Measurements from ENCODE around the gene SCN9A. TPM values are rescaled to one million over a fixed set of nuclear protein-coding genes. Genes with fewer than 3 reads are reported as not detected.
A peak's percentile ranks its signal among the peaks of the same experiment; 100 is the strongest.
"Not testable (repeated sequence)": the region's sequence is repeated elsewhere in the genome, so short reads cannot be mapped to it uniquely, and the experiment has no call there.

SCN9A gene
- total RNA-seq, result 10 to 100 TPM; 13.4 to 14.4 TPM
- long read RNA-seq, partial matches to known transcripts, result 4 of 14 reads
- long read RNA-seq, other reads (novel, unspliced or antisense), result 9 of 14 reads

DNA sequence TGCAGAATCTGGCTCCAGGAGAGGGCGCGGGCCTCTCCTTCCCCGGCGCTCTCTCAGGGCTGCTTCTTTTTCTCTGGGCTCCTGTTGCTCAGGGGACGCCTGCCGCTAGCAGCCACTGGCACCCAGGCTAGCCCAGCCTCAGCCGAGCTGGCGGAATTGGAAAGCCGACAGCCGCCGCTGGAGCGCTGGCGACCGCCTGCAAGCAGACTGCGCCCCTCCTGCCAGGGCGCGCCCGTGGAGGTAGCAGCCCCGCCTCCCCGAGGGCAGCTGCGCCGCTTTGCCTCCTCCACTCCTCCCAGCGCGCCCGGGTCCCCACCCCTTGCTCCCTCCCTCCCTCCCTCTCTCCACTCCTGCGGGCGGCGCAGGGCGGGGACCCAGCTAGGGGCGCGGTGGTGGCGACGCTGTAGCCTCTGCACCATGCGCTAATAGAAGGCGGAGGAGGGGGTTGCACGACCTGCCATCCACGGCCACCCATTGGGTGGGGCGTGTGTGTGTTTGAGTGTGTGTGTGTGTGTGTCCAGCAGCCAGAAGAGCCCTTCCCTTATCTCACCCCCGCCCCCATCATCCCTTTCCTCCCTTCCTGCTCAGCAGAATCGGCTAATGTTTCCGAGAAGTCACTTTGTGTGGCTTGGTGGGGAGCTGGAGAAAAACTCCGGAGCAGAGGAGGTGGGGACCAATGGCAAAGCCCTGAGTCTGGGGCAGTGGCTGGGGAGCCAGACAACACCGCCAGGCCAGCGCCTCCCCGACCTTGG lies at the start of gene SCN9A:
Gene SCN9A (minus strand): TSS at position 209 of the 752 bp plus-strand sequence. CDS start 64,188 bp downstream, outside the sequence.
- peak; percentile 97 for ATAC-seq
- DNase-seq, result peak; percentile 88 to 90
- intact Hi-C loops (cut with DNase I, micrococcal nuclease), result no loop called here

DNA sequence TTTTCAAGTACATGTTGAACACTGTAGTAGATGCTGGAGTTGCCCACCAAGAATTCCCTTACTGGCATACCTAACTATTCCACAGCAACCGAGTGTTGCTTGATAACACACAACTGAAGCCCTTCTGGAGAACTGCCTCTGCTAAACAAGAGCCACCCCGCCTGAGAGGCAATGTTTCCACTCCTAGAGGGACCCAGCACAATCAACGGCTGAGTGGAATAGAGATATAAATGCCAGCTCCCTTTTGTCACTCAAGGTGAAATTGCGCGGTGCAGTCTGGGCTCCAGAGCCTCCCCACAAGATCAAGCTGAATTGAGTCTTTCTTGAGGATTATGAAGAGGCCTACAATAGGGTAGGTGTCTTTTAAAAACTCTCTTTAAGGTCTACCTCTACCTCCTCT lies 49.1 kb upstream of the SCN9A start:
- ATAC-seq (no peak), DNase-seq (no peak)
- intact Hi-C loops (cut with DNase I, micrococcal nuclease), result no loop called here

GRCh38 chr2:166419616-166419934 lies 43.8 kb upstream of the SCN9A start:
- no peak for DNase-seq
- intact Hi-C loops (cut with DNase I, micrococcal nuclease), result no loop called here

GRCh38 chr2:166418853-166419615 lies 43.3 kb upstream of the SCN9A start:
- intact Hi-C loops (cut with DNase I, micrococcal nuclease), result no loop called here
- DNase-seq (no peak), ATAC-seq (no peak)

More at GRCh38 chr2:166419616-166419934, 43.8 kb upstream of the SCN9A start:
- no peak for ATAC-seq

- intact Hi-C loops (cut with DNase I, micrococcal nuclease), result no loop called here
- DNase-seq (no peak), ATAC-seq (peak; percentile 41)
These were observed 41.9 kb upstream of the SCN9A start for GRCh38 chr2:166417669-166418068.

DNA sequence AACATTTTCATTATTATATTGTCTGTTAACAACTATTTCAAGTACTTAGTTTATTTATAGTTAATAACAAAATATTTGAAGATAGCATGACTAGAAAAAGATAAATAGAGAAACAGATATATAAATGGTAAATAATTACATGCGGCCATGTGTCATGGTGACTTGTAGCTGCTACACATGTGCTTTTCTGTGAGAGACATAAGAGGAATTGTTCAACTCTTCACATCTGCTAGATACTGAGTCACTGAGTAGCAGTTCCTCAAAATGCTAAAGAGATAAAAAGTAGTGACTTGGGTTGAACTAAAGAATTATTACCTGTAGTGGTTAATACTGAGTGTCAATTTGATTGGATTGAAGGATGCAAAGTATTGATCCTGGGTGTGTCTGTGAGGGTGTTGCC lies 37.5 kb upstream of the SCN9A start:
- ATAC-seq (no peak), DNase-seq (no peak)
- intact Hi-C loops (cut with DNase I, micrococcal nuclease), result no loop called here

DNA sequence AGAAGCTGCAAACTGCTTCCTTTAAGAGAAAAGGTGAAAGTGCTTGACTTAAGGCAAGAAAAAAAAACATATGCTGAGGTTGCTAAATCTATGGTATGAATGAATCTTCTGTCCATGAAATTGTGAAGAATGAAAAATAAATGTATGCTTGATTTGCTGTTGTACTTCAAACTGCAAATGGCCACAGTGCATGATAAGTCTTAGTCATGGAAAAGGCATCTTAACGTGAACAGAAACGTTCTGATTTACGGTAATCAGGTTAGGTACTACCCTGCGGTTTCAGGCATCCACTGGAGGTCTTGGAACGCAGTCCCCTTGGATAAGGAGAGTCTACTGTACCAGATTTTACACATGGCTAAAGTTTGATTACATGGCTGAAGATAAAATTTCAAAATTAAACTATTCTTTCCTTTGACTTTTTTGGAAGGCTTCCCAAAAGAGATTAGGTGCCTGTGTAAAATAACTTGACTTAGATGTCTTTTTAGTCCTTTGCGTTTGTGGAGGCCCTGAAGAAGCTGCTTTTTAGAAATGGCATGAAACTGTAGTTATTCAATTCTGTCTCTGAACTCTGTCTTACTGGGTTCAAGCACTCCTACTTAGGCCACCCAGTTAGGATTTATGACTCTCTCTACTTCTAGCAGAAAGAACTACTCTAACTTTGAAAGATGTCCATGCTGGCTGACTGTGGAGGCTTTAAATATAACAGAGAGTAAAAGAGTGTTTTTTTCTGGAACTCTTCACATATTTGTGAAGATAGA lies 35.9 kb upstream of the SCN9A start:
- intact Hi-C loops (cut with DNase I, micrococcal nuclease), result no loop called here
- no peak for DNase-seq
- ATAC-seq, result no peak

- intact Hi-C loops (cut with DNase I, micrococcal nuclease), result no loop called here
- DNase-seq (no peak), ATAC-seq (no peak)
These were observed 35.2 kb upstream of the SCN9A start for GRCh38 chr2:166410828-166411472.

DNA sequence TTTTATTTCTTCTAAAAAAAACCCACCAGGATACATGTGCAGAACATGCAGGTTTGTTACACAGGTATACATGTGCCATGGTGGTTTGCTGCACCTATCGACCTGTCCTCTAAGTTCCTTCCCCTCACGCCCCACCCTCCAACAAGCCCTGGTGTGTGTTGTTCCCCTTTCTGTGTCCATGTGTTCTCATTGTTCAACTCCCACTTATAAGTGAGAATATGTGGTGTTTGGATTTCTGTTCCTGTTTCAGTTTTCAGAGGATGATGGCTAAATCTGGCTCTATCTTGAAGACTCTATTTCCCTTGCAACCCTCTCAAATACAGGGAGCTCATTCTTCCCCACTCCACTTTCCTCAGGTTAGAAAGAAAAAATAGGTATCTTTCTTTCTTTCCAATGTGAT lies 32.0 kb upstream of the SCN9A start:
- ATAC-seq, DNase-seq: not testable (repeated sequence)
- intact Hi-C loops (cut with DNase I, micrococcal nuclease), result loop anchor here in 1 of 2 donors (10.0 kb wide), 1 partner anchor 223 kb away; no protein-coding TSS in a partner anchor

- DNase-seq (no peak), ATAC-seq (no peak)
- intact Hi-C loops (cut with DNase I, micrococcal nuclease), result loop anchor here in 1 of 2 donors (10.0 kb wide), 1 partner anchor 222 kb away; no protein-coding TSS in a partner anchor
These were observed 30.6 kb upstream of the SCN9A start for GRCh38 chr2:166406374-166406773.

DNA sequence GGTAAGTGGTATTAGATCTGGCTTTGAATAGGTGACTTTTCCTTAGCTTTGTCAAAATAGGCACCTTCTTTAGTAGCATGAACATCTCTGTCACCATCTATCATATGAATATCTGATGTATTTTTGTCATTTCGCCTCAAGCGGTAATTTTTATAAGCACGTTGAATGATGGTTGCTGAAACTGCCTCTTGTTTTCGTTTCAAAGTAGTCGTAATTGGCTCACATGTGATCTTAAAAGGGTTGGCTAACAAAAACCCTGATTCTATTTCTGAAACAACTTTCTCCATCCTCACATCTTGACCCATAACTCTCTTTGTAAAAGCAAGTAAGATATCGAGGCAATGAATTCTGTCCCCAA lies 29.8 kb upstream of the SCN9A start:
- ATAC-seq (no peak), DNase-seq (no peak)
- intact Hi-C loops (cut with DNase I, micrococcal nuclease), result loop anchor here in 1 of 2 donors (10.0 kb wide), 1 partner anchor 221 kb away; no protein-coding TSS in a partner anchor

DNA sequence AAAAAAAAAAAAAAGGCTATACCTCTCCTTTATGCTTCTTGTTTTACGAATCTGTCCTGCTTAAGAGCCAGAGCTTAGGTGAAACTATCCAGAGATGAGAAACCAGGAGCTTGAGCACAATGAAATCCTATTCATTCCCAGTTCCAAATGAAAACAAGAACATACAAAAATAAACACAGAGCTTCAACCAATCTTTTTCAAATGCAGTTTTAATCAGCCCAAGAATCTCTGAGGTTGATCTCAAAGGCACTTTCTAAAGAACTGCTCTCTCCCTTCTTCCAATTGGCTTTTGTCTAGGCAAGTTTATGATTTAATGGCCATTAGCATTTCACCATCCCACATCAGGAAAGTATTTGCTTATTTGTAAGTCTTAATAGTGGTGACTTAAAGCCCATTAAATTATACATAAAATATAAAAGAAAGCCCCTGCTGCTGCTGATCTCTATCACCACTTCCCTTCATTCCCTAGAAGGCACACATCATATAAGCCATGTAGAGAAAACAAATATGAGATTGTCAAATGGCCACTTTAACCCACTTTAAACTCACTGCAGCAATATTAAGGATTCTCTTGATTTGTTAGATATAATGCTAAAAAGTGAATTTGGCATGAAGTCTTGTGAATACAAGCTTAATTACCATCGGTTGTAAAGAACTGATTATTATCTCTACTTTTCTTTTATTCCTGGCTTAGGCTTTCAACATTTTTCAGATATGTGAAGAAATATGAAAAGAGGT lies 29.3 kb upstream of the SCN9A start:
- DNase-seq (no peak), ATAC-seq (no peak)
- intact Hi-C loops (cut with DNase I, micrococcal nuclease), result loop anchor here in 1 of 2 donors (10.0 kb wide), 1 partner anchor 220 kb away; no protein-coding TSS in a partner anchor

DNA sequence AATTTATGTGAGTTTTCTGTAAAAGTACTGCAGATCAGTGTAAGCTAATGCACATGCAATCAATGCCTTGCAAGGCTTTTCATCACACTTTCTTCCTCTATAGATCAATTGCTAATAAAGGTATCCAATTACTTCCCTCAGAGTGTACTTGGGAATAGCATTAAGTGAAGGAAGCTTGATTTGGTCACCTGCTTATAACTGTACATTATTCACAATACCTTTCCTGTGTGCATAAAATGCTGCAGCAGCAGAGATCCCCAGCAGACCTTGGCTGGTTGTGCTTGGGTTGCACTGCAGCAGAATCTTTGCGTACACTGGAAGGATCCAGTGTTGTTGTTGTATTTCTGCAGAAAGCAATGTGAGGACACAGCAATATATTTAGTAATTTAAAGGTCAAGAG lies 18.5 kb upstream of the SCN9A start:
- DNase-seq (no peak), ATAC-seq (no peak)
- intact Hi-C loops (cut with DNase I, micrococcal nuclease), result no loop called here

- intact Hi-C loops (cut with DNase I, micrococcal nuclease), result no loop called here
- no peak for ATAC-seq
These were observed 17.3 kb upstream of the SCN9A start for GRCh38 chr2:166393008-166393407.

GRCh38 chr2:166388481-166389070 lies 12.8 kb upstream of the SCN9A start:
- intact Hi-C loops (cut with DNase I, micrococcal nuclease), result no loop called here
- ATAC-seq (no peak), DNase-seq (no peak)

More at GRCh38 chr2:166393008-166393407, 17.3 kb upstream of the SCN9A start:
- no peak for DNase-seq

DNA sequence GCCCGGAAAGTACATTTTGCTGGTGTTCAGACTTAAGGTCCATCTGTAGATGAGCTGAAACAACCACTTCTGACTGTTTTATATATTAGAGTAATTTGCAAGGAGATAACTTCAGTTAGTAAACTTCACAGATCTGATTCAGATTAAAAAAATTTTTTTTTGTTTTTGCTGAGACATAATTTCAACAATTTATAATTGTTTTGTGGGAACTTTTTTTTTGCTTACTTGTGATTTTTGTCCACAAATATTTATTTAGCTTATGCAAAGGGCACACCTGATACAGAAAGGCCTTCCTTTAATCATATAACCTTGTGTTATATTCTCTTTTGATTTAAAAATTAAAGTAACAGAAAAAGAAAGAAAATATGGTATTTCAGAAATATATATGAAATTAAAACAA lies 9.6 kb upstream of the SCN9A start:
- DNase-seq (no peak), ATAC-seq (no peak)
- intact Hi-C loops (cut with DNase I, micrococcal nuclease), result no loop called here

DNA sequence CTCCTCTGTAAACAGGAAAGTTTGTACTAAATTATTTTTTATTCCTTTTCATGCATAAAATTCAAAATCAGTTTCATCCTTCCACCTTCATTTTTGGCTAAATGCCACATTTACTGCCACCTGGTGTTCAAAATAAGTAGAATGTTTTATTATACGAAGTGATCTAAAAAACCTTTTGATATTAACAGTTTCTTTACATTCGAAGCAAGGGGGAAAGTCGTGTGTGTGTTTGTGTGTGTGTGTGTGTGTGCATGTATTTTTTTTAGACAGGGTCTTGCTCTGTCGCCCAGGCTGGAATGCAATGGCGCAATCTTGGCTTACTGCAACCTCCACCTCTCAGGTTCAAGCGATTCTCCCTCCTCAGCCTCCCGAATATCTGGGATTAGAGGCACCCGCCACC lies 9.0 kb upstream of the SCN9A start:
- DNase-seq, result no peak
- intact Hi-C loops (cut with DNase I, micrococcal nuclease), result no loop called here
- ATAC-seq, result no peak

DNA sequence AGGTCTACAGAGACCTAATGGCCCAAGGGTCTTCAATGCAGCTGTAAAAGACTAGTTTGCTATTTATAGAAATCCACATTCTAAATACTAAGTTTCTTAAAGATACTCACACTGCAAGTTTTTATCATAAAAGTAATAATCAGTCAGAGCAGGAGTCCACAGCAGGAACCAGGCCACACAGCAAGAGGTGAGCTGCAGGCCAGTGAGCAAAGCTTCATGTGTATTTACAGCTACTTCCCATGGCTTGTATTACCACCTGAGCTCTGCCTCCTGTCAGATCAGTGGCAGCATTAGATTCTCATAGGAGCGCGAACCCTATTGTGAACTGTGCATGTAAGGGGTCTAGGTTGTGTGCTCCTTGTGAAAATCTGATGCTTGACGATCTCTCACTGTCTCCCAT lies 6.7 kb upstream of the SCN9A start:
- intact Hi-C loops (cut with DNase I, micrococcal nuclease), result no loop called here
- no peak for ATAC-seq
- no peak for DNase-seq
